ENCODE measurements around the gene WDR93. TPM values are rescaled to one million over a fixed set of nuclear protein-coding genes. Genes with fewer than 3 reads are reported as not detected.

WDR93 gene
- total RNA-seq (under 1 TPM in 1 of 2 experiments, not detected in 1; 0.19 TPM), polyA plus RNA-seq (under 1 TPM in 1 of 3 donors, not detected in 2; 0.33 TPM), total RNA-seq (0 to 0.37 (median 0.04) reads per million in 6 experiments)

- Mint-ChIP-seq H3K9me3 (no peaks in the 10 kb centered on the region), H3K4me1 (peaks cover 7 to 19% (median 13%) of the 10 kb centered on the region in 4 donors), H3K27me3 (no peaks in the 10 kb centered on the region), H3K36me3 (peaks cover 1 to 3% (median 2%) of the 10 kb centered on the region in 3 donors), H3K27ac (peak within 1 kb of the TSS; percentile 72 to 96 (median 87)), H3K4me3 (peak within 1 kb of the TSS; percentile 86 to 95 (median 92))
- DNase-seq (peak; percentile 56 to 85 (median 72)), ATAC-seq (peak; percentile 86)
- POLR2A ChIA-PET: interaction anchor here (0.5 kb wide), 1 partner anchor 185 kb away, joined by 3 read pairs; no protein-coding TSS in a partner anchor
Observed at GRCh38 chr15:89690276-89691218, at the start of gene WDR93, which contains the start of gene PEX11A. Gene WDR93, plus strand, starts transcription at chr15:89690811. Its CDS starts 10,936 bp downstream, at chr15:89701747. Gene PEX11A, minus strand, starts transcription at chr15:89690754. Its CDS starts 122 bp downstream, at chr15:89690632.

GRCh38 chr15:89641053-89641452 is 49.6 kb upstream of the WDR93 start:
- DNase-seq (no peak), ATAC-seq (no peak)
- no peaks in the 10 kb centered on the region for H3K36me3 Mint-ChIP-seq
- POLR2A ChIA-PET: no interaction called here
- H3K27ac Mint-ChIP-seq: no peak overlapping the region
- H3K4me3 Mint-ChIP-seq: no peak overlapping the region
- H3K4me1 Mint-ChIP-seq: no peaks in the 10 kb centered on the region
- no peaks in the 10 kb centered on the region for H3K27me3 Mint-ChIP-seq
- H3K9me3 Mint-ChIP-seq: no peaks in the 10 kb centered on the region

- no peak for ATAC-seq
- POLR2A ChIA-PET: no interaction called here
- Mint-ChIP-seq H3K36me3 (no peaks in the 10 kb centered on the region), H3K9me3 (no peaks in the 10 kb centered on the region), H3K4me1 (peaks cover 0 to 2% (median under 1%) of the 10 kb centered on the region in 4 donors), H3K27me3 (peaks cover 0 to under 1% (median 0%) of the 10 kb centered on the region in 5 donors), H3K27ac (no peak overlapping the region), H3K4me3 (no peak overlapping the region)
- DNase-seq: no peak
Observed at GRCh38 chr15:89642106-89642505, 48.5 kb upstream of the WDR93 start.

GRCh38 chr15:89645680-89646079 is 44.9 kb upstream of the WDR93 start:
- peaks cover 0 to 5% (median 3%) of the 10 kb centered on the region in 4 donors for H3K4me1 Mint-ChIP-seq
- ATAC-seq (no peak), DNase-seq (no peak)
- peaks cover 0 to 3% (median 0%) of the 10 kb centered on the region in 5 donors for H3K27me3 Mint-ChIP-seq
- H3K9me3 Mint-ChIP-seq: no peaks in the 10 kb centered on the region
- POLR2A ChIA-PET: no interaction called here
- no peak overlapping the region for H3K27ac Mint-ChIP-seq
- H3K4me3 Mint-ChIP-seq: no peak overlapping the region
- no peaks in the 10 kb centered on the region for H3K36me3 Mint-ChIP-seq

- Mint-ChIP-seq H3K9me3 (no peaks in the 10 kb centered on the region), H3K4me3 (no peak overlapping the region), H3K4me1 (peaks cover 0 to 5% (median 3%) of the 10 kb centered on the region in 4 donors), H3K27me3 (peaks cover 0 to 3% (median 0%) of the 10 kb centered on the region in 5 donors), H3K36me3 (no peaks in the 10 kb centered on the region), H3K27ac (no peak overlapping the region)
- ATAC-seq: no peak
- POLR2A ChIA-PET: no interaction called here
- no peak for DNase-seq
Observed at GRCh38 chr15:89646416-89647141, 44.0 kb upstream of the WDR93 start.

- peak overlapping the region in 1 of 10 donors; percentile 29 for H3K27ac Mint-ChIP-seq
- no peaks in the 10 kb centered on the region for H3K36me3 Mint-ChIP-seq
- peaks cover 0 to 5% (median 3%) of the 10 kb centered on the region in 4 donors for H3K4me1 Mint-ChIP-seq
- H3K9me3 Mint-ChIP-seq: no peaks in the 10 kb centered on the region
- POLR2A ChIA-PET: no interaction called here
- ATAC-seq (no peak), DNase-seq (peak in 8 of 10 donors; percentile 23 to 48 (median 34))
- peaks cover 0 to 10% (median 6%) of the 10 kb centered on the region in 5 donors for H3K27me3 Mint-ChIP-seq
- no peak overlapping the region for H3K4me3 Mint-ChIP-seq
Observed at GRCh38 chr15:89647191-89647851, 43.3 kb upstream of the WDR93 start.

- Mint-ChIP-seq H3K36me3 (no peaks in the 10 kb centered on the region), H3K4me1 (peaks cover 2 to 5% (median 3%) of the 10 kb centered on the region in 4 donors), H3K27ac (no peak overlapping the region), H3K4me3 (peak overlapping the region in 1 of 10 donors; percentile 20), H3K27me3 (peaks cover 4 to 19% (median 12%) of the 10 kb centered on the region in 5 donors), H3K9me3 (no peaks in the 10 kb centered on the region)
- POLR2A ChIA-PET: no interaction called here
- DNase-seq (no peak), ATAC-seq (no peak)
Observed at GRCh38 chr15:89648106-89649012, 42.3 kb upstream of the WDR93 start.

- peaks cover 6 to 26% (median 19%) of the 10 kb centered on the region in 5 donors for H3K27me3 Mint-ChIP-seq
- H3K9me3 Mint-ChIP-seq: no peaks in the 10 kb centered on the region
- ATAC-seq (no peak), DNase-seq (no peak)
- POLR2A ChIA-PET: no interaction called here
- H3K36me3 Mint-ChIP-seq: no peaks in the 10 kb centered on the region
- peaks cover 2 to 7% (median 3%) of the 10 kb centered on the region in 4 donors for H3K4me1 Mint-ChIP-seq
- no peak overlapping the region for H3K27ac Mint-ChIP-seq
- H3K4me3 Mint-ChIP-seq: no peak overlapping the region
Observed at GRCh38 chr15:89649013-89649625, 41.5 kb upstream of the WDR93 start.

GRCh38 chr15:89649716-89650115 is 40.9 kb upstream of the WDR93 start:
- POLR2A ChIA-PET: no interaction called here
- peaks cover 9 to 32% (median 25%) of the 10 kb centered on the region in 5 donors for H3K27me3 Mint-ChIP-seq
- peaks cover 7 to 13% (median 8%) of the 10 kb centered on the region in 4 donors for H3K4me1 Mint-ChIP-seq
- H3K27ac Mint-ChIP-seq: no peak overlapping the region
- H3K36me3 Mint-ChIP-seq: no peaks in the 10 kb centered on the region
- no peaks in the 10 kb centered on the region for H3K9me3 Mint-ChIP-seq
- H3K4me3 Mint-ChIP-seq: no peak overlapping the region
- no peak for ATAC-seq
- no peak for DNase-seq

- Mint-ChIP-seq H3K27me3 (peaks cover 15 to 47% (median 29%) of the 10 kb centered on the region in 5 donors), H3K4me3 (peak overlapping the region in 1 of 10 donors; percentile 51), H3K4me1 (peaks cover 9 to 20% (median 16%) of the 10 kb centered on the region in 4 donors), H3K27ac (no peak overlapping the region), H3K36me3 (no peaks in the 10 kb centered on the region), H3K9me3 (no peaks in the 10 kb centered on the region)
- no peak for ATAC-seq
- POLR2A ChIA-PET: no interaction called here
- no peak for DNase-seq
Observed at GRCh38 chr15:89652131-89652530, 38.5 kb upstream of the WDR93 start.

GRCh38 chr15:89652666-89653065 is 37.9 kb upstream of the WDR93 start:
- Mint-ChIP-seq H3K27ac (no peak overlapping the region), H3K4me3 (no peak overlapping the region), H3K9me3 (no peaks in the 10 kb centered on the region), H3K27me3 (peaks cover 15 to 47% (median 28%) of the 10 kb centered on the region in 5 donors), H3K36me3 (no peaks in the 10 kb centered on the region), H3K4me1 (peaks cover 7 to 17% (median 15%) of the 10 kb centered on the region in 4 donors)
- DNase-seq: no peak
- no peak for ATAC-seq
- POLR2A ChIA-PET: no interaction called here
